ENCODE data around the gene RPRM.

- TF ChIP-seq CTCF (IDR thresholded peaks at IDR 0.05; ENCODE audit: low read length) (no peak), EZH2 (IDR thresholded peaks at IDR 0.05; ENCODE audit: borderline replicate concordance, low read length) (no peak)
Measured at GRCh38 chr2:153476491-153476815, 2.1 kb downstream of the RPRM start.

Measured in OCI-LY1 (cell line).